Measurements from ENCODE around the gene FREM2.

FREM2 gene

DNA sequence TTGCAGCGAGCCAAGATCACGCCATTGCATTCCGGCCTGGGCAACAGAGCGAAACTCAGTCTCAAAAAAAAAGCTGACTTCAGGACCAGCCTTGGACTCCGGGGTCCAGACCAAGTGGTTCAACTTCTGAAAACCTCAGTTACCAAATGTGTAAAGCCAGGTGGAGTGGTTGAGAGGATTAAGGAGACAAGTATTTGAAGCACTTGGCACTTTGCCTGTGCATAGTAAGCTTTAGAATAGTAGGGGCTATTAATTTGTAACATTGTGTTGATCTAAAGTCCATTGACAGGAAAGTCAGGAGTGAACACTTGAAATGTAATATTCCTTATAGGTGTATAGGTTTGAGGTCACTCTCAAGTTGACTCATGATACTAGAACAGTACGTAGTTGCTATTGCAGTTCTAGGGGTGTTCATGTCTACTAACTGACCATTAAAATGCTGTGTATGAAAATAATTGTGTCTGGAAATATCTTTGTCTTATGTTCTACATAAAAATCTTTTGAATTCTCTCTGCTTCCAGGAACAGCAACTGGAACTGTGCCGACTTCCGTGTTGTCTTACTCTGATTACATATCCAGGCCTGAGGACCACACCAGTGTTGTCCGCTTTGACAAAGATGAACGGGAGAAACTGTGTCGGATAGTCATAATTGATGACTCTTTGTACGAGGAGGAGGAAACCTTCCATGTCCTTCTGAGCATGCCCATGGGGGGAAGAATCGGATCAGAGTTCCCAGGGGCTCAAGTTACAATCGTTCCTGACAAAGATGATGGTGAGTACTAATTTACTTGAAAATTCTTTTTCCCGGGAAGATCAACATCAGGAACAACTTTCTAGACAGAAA is 97.4 kb downstream of the FREM2 start:
- Mint-ChIP-seq H3K4me1 (no peaks in the 10 kb centered on the region), H3K4me3 (no peak overlapping the region), H3K36me3 (ENCODE audit: insufficient read depth) (no peaks in the 10 kb centered on the region), H3K27me3 (no peaks in the 10 kb centered on the region), H3K9me3 (peaks cover 18% of the 10 kb centered on the region), H3K27ac (ENCODE audit: low read depth) (no peak overlapping the region)
- DNase-seq (ENCODE audit: low spot score in 2 of 2) (no peak), ATAC-seq (replicated peaks; ENCODE audit: extremely low read depth, poor library complexity, severe bottlenecking) (no peak)

GRCh38 chr13:38785042-38785441 is 98.2 kb downstream of the FREM2 start:
- Mint-ChIP-seq H3K36me3 (ENCODE audit: insufficient read depth) (no peaks in the 10 kb centered on the region), H3K4me1 (no peaks in the 10 kb centered on the region)

GRCh38 chr13:38785490-38785889 is 98.6 kb downstream of the FREM2 start:
- no peaks in the 10 kb centered on the region for H3K36me3 Mint-ChIP-seq (ENCODE audit: insufficient read depth)
- H3K27me3 Mint-ChIP-seq, result no peaks in the 10 kb centered on the region
- H3K4me1 Mint-ChIP-seq, result no peaks in the 10 kb centered on the region
- DNase-seq (ENCODE audit: low spot score in 2 of 2) (no peak), ATAC-seq (replicated peaks; ENCODE audit: extremely low read depth, poor library complexity, severe bottlenecking) (no peak)
- no peak overlapping the region for H3K27ac Mint-ChIP-seq (ENCODE audit: low read depth)
- H3K9me3 Mint-ChIP-seq, result peaks cover 8% of the 10 kb centered on the region
- H3K4me3 Mint-ChIP-seq, result no peak overlapping the region

More at GRCh38 chr13:38785042-38785441, 98.2 kb downstream of the FREM2 start:
- no peaks in the 10 kb centered on the region for H3K27me3 Mint-ChIP-seq
- H3K4me3 Mint-ChIP-seq, result no peak overlapping the region
- DNase-seq (ENCODE audit: low spot score in 2 of 2) (no peak), ATAC-seq (replicated peaks; ENCODE audit: extremely low read depth, poor library complexity, severe bottlenecking) (no peak)
- H3K27ac Mint-ChIP-seq (ENCODE audit: low read depth), result no peak overlapping the region
- H3K9me3 Mint-ChIP-seq, result peaks cover 12% of the 10 kb centered on the region

DNA sequence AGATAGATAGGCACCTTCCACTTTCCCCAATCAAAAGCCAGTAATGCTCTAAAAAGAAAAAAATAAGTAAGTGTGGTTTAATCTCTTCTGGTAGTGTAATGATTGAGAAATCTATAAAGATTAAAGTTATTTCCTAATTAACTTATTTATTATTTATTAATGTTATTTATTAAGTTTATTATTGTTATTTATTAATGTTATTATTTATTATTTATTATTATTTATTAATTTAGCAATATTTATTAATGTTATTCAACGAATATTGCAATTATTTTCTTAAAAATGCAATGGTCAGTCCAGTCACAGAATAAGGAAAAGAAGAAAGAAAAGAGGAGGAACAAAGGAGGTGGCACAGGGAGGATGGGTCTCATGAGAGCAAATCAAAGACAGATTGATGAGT is 100.7 kb downstream of the FREM2 start:
- no peaks in the 10 kb centered on the region for H3K4me1 Mint-ChIP-seq
- ATAC-seq (replicated peaks; ENCODE audit: extremely low read depth, poor library complexity, severe bottlenecking) (no peak), DNase-seq (ENCODE audit: low spot score in 2 of 2) (no peak)
- H3K27ac Mint-ChIP-seq (ENCODE audit: low read depth), result no peak overlapping the region
- no peaks in the 10 kb centered on the region for H3K9me3 Mint-ChIP-seq
- no peak overlapping the region for H3K4me3 Mint-ChIP-seq
- H3K27me3 Mint-ChIP-seq, result no peaks in the 10 kb centered on the region
- no peaks in the 10 kb centered on the region for H3K36me3 Mint-ChIP-seq (ENCODE audit: insufficient read depth)

DNA sequence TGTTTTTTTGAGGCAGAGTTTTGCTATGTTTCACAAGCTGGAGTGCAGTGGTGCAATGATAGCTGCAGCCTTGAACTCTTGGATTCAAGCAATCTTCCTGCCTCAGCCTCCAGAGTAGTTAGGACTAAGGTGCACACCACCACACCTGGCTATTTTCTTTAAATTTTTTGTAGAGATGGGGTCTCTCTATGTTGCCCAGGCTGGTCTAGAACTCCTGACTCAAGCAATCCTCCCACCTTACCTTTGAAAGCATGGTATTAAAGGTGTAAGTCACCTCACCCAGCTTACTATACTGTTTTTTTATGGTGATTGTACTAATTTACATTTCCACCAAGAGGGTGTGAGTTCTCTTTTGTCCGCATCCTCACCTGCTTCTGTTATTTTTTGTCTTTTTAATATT is 110.0 kb downstream of the FREM2 start:
- H3K4me3 Mint-ChIP-seq, result no peak overlapping the region
- H3K36me3 Mint-ChIP-seq (ENCODE audit: insufficient read depth), result no peaks in the 10 kb centered on the region
- no peaks in the 10 kb centered on the region for H3K27me3 Mint-ChIP-seq
- DNase-seq (ENCODE audit: low spot score in 2 of 2), result no peak
- H3K4me1 Mint-ChIP-seq, result no peaks in the 10 kb centered on the region
- H3K27ac Mint-ChIP-seq (ENCODE audit: low read depth), result no peak overlapping the region
- ATAC-seq (replicated peaks; ENCODE audit: extremely low read depth, poor library complexity, severe bottlenecking), result no peak
- peaks cover 12% of the 10 kb centered on the region for H3K9me3 Mint-ChIP-seq

DNA sequence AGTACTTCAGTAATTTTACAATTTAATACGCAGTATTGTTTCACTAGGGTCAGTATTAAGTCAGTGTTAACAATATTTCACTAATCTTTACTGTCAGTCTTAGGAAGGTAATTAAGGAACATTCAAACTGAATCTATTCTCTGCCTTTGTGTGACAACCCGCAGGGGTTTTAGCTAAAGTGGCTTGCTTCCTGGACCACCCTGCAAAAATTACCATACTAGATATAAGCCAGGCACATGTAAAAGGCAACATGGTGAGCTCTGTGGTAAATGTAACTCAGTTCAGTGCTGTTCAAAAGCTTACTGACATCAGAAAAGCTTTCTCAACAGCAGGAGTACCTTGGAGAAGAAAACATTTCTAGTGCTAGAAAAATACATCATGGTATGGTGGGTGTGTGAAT is 116.7 kb downstream of the FREM2 start:
- ATAC-seq (replicated peaks; ENCODE audit: extremely low read depth, poor library complexity, severe bottlenecking) (no peak), DNase-seq (ENCODE audit: low spot score in 2 of 2) (no peak)
- no peaks in the 10 kb centered on the region for H3K27me3 Mint-ChIP-seq
- no peak overlapping the region for H3K4me3 Mint-ChIP-seq
- no peak overlapping the region for H3K27ac Mint-ChIP-seq (ENCODE audit: low read depth)
- no peaks in the 10 kb centered on the region for H3K4me1 Mint-ChIP-seq
- no peaks in the 10 kb centered on the region for H3K9me3 Mint-ChIP-seq
- H3K36me3 Mint-ChIP-seq (ENCODE audit: insufficient read depth), result no peaks in the 10 kb centered on the region

DNA sequence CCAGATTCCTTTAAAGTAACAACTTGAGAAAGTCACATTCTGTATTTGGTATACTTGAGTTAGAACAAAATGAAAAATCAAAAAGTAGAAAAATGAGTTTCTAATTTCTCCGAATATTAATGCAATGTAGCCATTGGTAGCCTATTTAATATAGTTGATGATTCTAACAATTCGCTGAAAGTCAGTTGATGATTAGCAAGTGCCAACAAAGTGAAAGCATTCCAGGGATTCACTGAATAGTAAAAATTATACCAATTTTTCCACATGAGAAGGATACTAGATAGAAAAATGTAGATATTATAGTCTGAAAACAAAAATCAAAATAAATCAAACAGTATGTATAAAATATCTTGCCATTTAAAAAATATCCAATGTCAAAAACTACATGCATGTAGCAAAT is 117.2 kb downstream of the FREM2 start:
- Mint-ChIP-seq H3K9me3 (no peaks in the 10 kb centered on the region), H3K4me3 (no peak overlapping the region), H3K27me3 (no peaks in the 10 kb centered on the region), H3K36me3 (ENCODE audit: insufficient read depth) (no peaks in the 10 kb centered on the region), H3K27ac (ENCODE audit: low read depth) (no peak overlapping the region), H3K4me1 (no peaks in the 10 kb centered on the region)
- ATAC-seq (replicated peaks; ENCODE audit: extremely low read depth, poor library complexity, severe bottlenecking) (no peak), DNase-seq (ENCODE audit: low spot score in 2 of 2) (no peak)

- no peaks in the 10 kb centered on the region for H3K9me3 Mint-ChIP-seq
- H3K4me1 Mint-ChIP-seq, result no peaks in the 10 kb centered on the region
- DNase-seq (ENCODE audit: low spot score in 2 of 2) (no peak), ATAC-seq (replicated peaks; ENCODE audit: extremely low read depth, poor library complexity, severe bottlenecking) (no peak)
- no peak overlapping the region for H3K27ac Mint-ChIP-seq (ENCODE audit: low read depth)
- H3K4me3 Mint-ChIP-seq, result no peak overlapping the region
- no peaks in the 10 kb centered on the region for H3K36me3 Mint-ChIP-seq (ENCODE audit: insufficient read depth)
- no peaks in the 10 kb centered on the region for H3K27me3 Mint-ChIP-seq
Observed at GRCh38 chr13:38804536-38804935, 117.7 kb downstream of the FREM2 start.

- H3K9me3 Mint-ChIP-seq, result peaks cover 16% of the 10 kb centered on the region
- H3K4me3 Mint-ChIP-seq, result no peak overlapping the region
- ATAC-seq (replicated peaks; ENCODE audit: extremely low read depth, poor library complexity, severe bottlenecking), result no peak
- DNase-seq (ENCODE audit: low spot score in 2 of 2), result no peak
- H3K27ac Mint-ChIP-seq (ENCODE audit: low read depth), result no peak overlapping the region
- no peaks in the 10 kb centered on the region for H3K27me3 Mint-ChIP-seq
- no peaks in the 10 kb centered on the region for H3K4me1 Mint-ChIP-seq
- H3K36me3 Mint-ChIP-seq (ENCODE audit: insufficient read depth), result peaks cover 1% of the 10 kb centered on the region
Observed at GRCh38 chr13:38814331-38814730, 127.5 kb downstream of the FREM2 start.

- Mint-ChIP-seq H3K4me3 (no peak overlapping the region), H3K36me3 (ENCODE audit: insufficient read depth) (no peaks in the 10 kb centered on the region), H3K27me3 (no peaks in the 10 kb centered on the region), H3K9me3 (peaks cover 7% of the 10 kb centered on the region), H3K4me1 (no peaks in the 10 kb centered on the region), H3K27ac (ENCODE audit: low read depth) (no peak overlapping the region)
- ATAC-seq (replicated peaks; ENCODE audit: extremely low read depth, poor library complexity, severe bottlenecking) (no peak), DNase-seq (ENCODE audit: low spot score in 2 of 2) (no peak)
Observed at GRCh38 chr13:38819053-38819452, 132.2 kb downstream of the FREM2 start.

DNA sequence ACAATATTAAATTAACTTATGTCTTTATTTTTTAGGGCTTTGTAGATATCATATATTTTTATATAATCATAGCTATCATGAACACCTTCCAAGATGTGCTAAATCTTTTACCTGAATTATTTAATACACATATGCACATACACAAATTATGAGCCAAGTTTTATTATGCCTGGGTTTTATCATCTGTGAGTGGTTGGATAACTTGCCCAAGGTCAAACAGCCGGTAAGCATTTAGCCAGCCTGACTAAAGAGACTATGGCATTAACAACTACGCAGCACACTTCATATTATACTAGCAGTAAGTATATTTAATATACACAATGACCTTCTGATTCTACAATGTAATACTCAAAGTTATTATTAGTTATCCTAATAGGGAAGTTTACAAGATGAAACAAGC is 132.7 kb downstream of the FREM2 start:
- H3K4me1 Mint-ChIP-seq, result no peaks in the 10 kb centered on the region
- no peak for DNase-seq (ENCODE audit: low spot score in 2 of 2)
- H3K27me3 Mint-ChIP-seq, result no peaks in the 10 kb centered on the region
- no peaks in the 10 kb centered on the region for H3K36me3 Mint-ChIP-seq (ENCODE audit: insufficient read depth)
- H3K27ac Mint-ChIP-seq (ENCODE audit: low read depth), result no peak overlapping the region
- ATAC-seq (replicated peaks; ENCODE audit: extremely low read depth, poor library complexity, severe bottlenecking), result no peak
- peaks cover 7% of the 10 kb centered on the region for H3K9me3 Mint-ChIP-seq
- H3K4me3 Mint-ChIP-seq, result no peak overlapping the region

DNA sequence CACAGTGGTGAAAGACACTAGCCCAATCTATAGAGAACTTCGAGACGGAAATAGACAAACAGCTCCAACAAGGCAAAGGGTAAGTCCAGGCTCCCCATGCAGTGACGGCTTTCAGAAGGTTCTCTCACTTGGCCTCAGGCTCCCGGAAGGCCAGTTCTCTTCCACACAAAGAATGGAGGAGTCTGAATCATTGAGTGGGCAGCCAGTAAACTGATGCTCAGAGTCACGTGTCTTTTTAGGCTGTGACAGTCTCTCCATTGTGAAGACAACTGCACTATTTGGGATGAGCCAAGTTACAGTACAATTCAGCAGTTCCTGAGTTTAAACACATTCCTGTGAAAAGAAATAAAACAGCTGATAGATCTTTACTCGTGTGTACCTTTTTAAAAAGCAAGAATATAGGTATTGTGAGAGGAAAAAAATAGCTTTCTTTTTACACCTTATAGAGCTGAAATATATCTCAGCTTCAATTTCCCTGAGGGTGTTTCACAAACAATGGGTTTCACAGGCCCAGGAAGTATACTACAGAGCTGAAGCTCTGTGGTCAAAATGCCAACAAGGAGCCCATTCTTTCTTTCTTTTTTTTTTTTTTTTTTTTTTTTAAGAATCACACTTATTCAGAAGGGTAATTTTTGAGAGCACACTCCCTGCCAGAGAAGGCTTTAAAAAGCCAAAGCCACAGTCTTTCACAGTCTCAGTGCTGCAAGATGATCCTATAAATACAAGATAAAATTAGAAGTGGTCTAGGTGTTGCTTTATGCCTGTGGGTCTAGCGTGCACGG is 135.1 kb downstream of the FREM2 start:
- ATAC-seq (replicated peaks; ENCODE audit: extremely low read depth, poor library complexity, severe bottlenecking) (no peak), DNase-seq (ENCODE audit: low spot score in 2 of 2) (no peak)
- H3K4me1 Mint-ChIP-seq, result no peaks in the 10 kb centered on the region
- no peaks in the 10 kb centered on the region for H3K27me3 Mint-ChIP-seq
- no peak overlapping the region for H3K4me3 Mint-ChIP-seq
- no peaks in the 10 kb centered on the region for H3K36me3 Mint-ChIP-seq (ENCODE audit: insufficient read depth)
- H3K9me3 Mint-ChIP-seq, result no peaks in the 10 kb centered on the region
- no peak overlapping the region for H3K27ac Mint-ChIP-seq (ENCODE audit: low read depth)

GRCh38 chr13:38824342-38824741 is 137.5 kb downstream of the FREM2 start:
- Mint-ChIP-seq H3K9me3 (no peaks in the 10 kb centered on the region), H3K36me3 (ENCODE audit: insufficient read depth) (no peaks in the 10 kb centered on the region), H3K27ac (ENCODE audit: low read depth) (no peak overlapping the region), H3K27me3 (no peaks in the 10 kb centered on the region), H3K4me3 (no peak overlapping the region), H3K4me1 (no peaks in the 10 kb centered on the region)
- DNase-seq (ENCODE audit: low spot score in 2 of 2), result no peak
- ATAC-seq (replicated peaks; ENCODE audit: extremely low read depth, poor library complexity, severe bottlenecking), result no peak

Measured in central memory CD8-positive, alpha-beta T cell (primary cell).